Left renal pelvis (tissue), 4 donors: Measurements from ENCODE around the gene CXCR5. TPM values are rescaled to one million over a fixed set of nuclear protein-coding genes. Genes with fewer than 3 reads are reported as not detected.
"Not testable (repeated sequence)": the region's sequence is repeated elsewhere in the genome, so short reads cannot be mapped to it uniquely, and the experiment has no call there.

Experiments
- DNase-seq, 4 donors: peaks; one replicate each; pipeline ENCODE4 v3.0.0-alpha.2; 2013; ENCODE audit warnings: low read depth in 4 of 4, low spot score in 3 of 4
- polyA plus RNA-seq, 4 donors: library from polyadenylated mRNA; unstranded; fragments of 120-200 nt; gene quantifications; one replicate each; pipeline ENCODE4 v1.2.1, GENCODE V29; 2013; ENCODE audit not compliant: insufficient read length in 4 of 4

CXCR5 gene, protein sequence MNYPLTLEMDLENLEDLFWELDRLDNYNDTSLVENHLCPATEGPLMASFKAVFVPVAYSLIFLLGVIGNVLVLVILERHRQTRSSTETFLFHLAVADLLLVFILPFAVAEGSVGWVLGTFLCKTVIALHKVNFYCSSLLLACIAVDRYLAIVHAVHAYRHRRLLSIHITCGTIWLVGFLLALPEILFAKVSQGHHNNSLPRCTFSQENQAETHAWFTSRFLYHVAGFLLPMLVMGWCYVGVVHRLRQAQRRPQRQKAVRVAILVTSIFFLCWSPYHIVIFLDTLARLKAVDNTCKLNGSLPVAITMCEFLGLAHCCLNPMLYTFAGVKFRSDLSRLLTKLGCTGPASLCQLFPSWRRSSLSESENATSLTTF
- polyA plus RNA-seq = under 1 TPM in 1 of 4 donors, not detected in 3; 0.03 TPM

- DNase-seq = no peak
Measured at GRCh38 chr11:118883368-118884071, at the start of gene CXCR5. Gene CXCR5, plus strand, starts transcription at chr11:118883892. Its CDS starts 50 bp downstream, at chr11:118883942.

GRCh38 chr11:118834427-118835028 lies 49.2 kb upstream of the CXCR5 start:
- no peak for DNase-seq

GRCh38 chr11:118837868-118838267 lies 45.8 kb upstream of the CXCR5 start:
- no peak for DNase-seq

GRCh38 chr11:118838905-118839553 lies 44.7 kb upstream of the CXCR5 start:
- no peak for DNase-seq

DNA sequence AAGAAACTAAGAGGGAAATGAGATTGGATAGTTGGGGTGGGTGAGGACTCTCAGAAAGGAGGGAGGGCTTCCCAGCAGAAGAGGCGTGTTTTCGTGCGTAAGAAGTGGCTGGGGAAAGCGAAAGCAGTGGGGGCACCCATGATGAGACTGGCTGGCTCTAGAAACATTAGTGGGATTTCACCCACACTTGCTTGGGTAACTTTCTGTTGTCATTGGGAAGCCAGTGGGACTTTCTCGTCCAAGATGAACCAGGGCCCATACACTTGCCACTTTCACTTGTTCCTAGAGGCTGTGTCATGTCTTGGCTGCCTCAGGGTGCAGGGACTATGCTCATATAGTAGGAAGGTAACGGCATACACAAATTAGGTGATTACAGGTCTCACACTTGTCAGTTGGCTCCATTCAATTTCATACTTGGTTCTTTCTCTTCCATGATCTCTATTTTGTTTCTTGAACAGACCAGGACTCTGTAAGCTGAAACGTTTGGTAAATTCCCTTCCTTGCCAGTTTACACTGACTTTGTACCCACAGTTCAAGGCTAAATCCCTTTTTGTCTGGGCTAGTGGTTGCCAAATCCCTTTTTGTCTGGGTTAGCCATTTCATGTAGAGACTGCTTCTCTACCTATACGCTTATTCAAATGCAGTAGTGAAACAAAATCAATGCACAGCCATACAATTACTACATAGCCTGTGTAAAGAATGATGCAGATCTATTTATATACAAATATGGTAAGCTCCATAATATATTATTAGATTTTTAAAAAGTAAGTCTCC lies 42.0 kb upstream of the CXCR5 start:
- DNase-seq = no peak

DNA sequence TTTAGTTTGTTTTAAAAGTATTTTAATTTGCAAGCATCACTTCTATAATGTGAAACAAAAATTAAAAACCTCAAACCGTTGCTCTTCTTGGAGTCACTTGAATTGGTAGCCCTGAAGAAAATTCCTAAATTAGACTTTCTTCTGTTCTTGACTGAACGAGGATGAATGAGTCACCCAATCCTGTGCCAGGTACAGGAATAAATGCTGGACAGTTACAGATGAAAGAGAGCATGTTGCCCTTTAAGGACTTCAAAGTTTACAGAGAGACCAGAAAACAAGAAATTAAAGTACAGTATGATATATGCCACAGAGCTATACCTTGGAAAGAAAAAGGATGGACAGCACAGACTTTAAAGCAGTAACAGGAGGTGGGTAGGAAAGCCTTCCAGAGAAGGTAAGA lies 41.3 kb upstream of the CXCR5 start:
- DNase-seq = no peak

DNA sequence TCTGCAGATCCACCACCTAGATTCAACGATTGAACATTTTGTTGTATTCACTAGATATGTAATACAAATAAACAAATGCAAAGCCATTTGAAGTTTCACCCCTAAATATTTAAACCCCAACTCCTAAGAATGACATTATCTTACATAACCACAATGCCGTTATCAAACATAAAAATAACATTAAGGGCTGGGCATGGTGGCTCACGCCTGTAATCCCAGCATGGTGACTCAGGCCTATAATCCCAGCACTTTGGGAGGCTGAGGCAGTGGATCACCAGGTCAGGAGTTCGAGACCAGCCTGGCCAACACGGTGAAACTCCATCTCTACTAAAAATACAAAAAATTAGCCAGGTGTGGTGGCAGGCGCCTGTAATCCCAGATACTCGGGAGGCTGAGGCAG lies 40.8 kb upstream of the CXCR5 start:
- DNase-seq = not testable (repeated sequence)

- no peak for DNase-seq
Measured at GRCh38 chr11:118843565-118843964, 40.1 kb upstream of the CXCR5 start.

GRCh38 chr11:118845369-118845768 lies 38.3 kb upstream of the CXCR5 start:
- no peak for DNase-seq

DNA sequence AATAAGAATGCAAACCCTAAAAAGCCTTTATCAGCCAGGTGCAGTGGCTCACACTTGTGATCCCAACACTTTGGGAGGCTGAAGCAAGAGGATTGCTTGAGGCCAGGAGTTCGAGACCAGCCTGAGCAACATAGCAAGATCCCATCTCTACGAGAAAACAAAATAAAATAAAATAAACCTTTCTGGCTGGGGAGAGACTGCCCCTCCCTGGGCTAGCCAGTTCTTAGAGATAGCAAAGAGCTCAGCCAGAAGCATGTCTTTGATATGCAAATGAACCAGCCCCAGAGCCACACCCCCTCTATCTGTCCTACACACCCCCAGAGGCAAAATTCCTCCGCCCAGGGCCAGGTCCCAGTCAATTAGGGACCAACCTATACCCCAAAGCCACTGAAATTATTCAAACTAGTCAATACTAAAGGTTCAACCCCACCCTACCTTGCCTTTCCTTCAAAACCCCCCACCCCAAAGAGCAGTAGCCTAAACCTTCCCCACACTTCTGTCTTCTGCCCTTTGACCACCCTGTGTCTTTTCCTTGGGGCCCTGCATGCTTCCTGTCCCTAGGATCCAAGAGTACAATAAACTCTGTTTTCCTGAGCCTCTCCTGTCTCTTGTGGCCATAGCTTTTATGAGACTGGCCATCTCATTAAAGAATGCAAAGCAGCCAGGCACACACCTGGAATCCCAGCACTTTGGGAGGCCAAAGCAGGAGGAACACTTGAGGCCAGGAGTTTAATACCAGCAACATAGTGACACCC lies 37.3 kb upstream of the CXCR5 start:
- DNase-seq = no peak

DNA sequence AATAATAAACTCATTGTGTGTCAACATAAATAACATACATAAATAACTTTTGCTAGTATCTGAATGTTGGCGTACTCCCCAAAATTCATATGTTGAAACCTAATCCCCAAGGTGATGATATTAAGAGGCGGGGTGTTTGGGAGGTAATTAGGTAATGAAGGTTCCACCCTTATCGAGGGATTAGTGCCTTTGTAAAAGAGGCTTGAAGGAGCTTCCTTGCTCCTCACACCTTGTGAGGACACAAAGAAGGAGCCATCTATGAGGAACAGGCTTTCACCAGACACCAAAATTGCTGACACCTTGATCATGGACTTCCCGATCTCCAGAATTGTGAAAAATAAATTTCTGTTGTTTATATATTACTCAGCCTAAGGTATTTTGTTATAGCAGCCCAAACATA lies 33.9 kb upstream of the CXCR5 start:
- no peak for DNase-seq

DNA sequence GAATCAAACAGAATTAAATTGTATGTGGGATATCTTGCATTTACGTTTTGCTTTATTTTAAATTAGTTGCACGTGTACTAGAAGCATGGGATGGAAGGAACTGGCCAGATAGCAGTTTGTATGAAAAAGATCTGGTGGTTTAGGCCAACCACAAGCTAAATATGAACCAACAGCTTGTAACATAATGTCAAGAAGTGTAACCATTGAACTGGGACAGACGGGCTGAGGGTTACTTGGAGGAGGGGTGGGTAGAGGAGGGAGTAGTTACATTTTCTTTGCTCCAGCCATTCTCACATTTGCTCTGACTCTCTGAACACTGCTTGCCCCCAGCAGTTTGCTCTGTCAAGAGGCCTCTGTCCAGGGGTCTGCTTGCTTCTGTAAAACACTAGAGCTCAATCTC lies 31.7 kb upstream of the CXCR5 start:
- DNase-seq = no peak

DNA sequence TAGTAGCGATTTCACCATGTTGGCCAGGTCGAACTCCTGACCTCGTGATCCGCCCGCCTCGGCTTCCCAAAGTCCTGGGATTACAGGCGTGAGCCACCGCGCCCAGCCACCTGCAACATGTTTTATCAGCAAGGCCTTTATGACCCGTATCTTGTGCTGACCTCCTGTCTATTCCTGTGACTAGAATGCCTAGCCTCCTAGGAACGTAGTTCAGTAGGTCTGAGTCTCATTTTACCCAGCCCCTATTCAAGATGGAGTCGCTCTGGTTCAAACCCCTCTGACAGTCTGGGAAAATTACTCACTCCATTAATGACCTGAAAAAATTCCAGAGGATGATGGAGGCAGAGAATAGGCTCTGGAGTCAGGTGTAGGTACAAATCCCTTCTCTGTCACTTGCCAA lies 30.0 kb upstream of the CXCR5 start:
- DNase-seq = no peak

DNA sequence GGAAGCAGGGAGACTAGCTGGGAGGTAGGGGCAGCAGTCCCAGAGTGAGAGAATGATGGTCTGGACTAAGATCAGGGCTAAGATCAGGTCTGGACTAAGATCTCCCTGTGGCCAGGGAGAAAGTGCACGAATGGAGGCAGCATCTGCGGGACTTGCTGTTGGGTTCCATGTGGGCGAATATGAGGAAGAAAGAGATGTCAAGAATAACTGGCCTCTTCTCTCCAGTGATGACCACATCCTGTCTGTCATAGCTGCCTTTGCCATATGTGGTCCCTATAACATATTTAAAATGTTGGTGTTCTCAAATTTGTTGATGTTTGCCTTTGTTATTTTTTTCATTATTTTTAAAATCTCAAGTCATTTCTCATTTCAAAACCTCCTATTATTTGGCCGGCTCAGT lies 27.4 kb upstream of the CXCR5 start:
- no peak for DNase-seq

GRCh38 chr11:118857385-118857784 lies 26.3 kb upstream of the CXCR5 start:
- no peak for DNase-seq

DNA sequence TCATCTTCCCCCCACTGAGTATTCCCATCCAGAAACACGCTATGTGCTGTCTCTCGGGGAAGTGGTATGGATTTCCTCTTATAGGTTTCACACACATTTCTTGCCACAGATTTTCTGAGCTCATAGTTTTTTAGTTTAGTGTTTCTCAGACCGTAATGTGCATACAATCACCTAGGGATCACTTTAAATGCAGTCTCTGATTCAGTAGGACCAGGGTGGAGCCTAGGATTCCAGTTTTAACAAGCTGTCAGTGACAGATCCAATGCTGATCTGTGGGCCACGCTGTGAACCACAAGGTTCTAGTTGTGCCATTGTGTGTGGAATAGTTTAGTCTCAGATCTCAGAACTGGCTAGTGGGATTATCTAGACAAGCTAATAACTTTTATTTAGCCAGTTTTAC lies 23.7 kb upstream of the CXCR5 start:
- no peak for DNase-seq

- DNase-seq = no peak
Measured at GRCh38 chr11:118868659-118869058, 15.0 kb upstream of the CXCR5 start.

- peak; percentile 36 to 58 (median 40) for DNase-seq
Measured at GRCh38 chr11:118870396-118871343, 13.0 kb upstream of the CXCR5 start.

DNA sequence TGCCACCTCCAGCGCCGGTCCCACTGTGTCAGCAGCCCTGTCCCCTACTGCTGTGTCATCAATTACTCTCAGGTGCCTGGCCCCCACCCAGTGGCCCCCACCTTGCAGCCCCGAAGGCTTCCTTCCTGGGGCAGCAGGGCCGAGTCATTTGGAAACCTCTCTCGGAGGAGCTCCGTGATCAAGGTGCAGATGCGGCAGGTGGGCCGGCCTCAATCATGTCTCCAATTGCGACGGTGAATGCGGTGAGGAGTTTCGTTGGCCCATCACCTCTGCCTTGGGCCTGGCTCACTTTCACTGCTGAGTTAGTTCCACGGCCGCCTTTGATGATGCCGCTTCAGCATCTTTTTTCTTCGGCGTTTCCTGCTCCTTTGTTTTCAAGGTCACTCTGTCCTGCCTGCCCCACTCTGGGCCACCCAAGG lies 11.3 kb upstream of the CXCR5 start:
- DNase-seq = no peak
